Measurements from ENCODE around the gene NUPR1. TPM values are rescaled to one million over a fixed set of nuclear protein-coding genes. Genes with fewer than 3 reads are reported as not detected.

The NUPR1 gene
- total and polyA plus RNA-seq, 2 experiments from 2014 or later: not detected

DNA sequence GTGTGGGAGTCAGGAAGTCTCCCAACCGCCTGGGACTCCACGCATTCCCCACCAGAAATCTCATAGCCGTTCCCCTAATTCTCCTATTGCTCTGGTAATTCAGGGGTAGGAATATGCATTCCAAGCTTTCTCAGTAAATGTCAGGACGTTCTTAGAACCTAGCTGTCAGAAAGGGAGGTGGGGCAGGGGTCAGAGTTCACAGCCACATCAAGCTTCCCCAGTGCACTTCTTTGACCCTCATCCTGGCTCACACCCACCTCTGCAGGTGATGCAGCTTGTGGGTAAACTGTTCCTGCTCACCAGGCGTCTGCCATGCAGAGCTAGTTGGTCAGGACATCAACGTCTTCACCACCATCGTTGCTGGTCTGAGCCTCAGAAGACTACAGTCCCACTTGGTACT is 18.1 kb downstream of the NUPR1 start:
- DNase-seq (ENCODE audit: low read depth in 1 of 2, low spot score in 1 of 2): no peak
- Histone ChIP-seq H3K36me3 (no peaks in the 10 kb centered on the region), H3K27ac (no peak overlapping the region), H3K27me3 (no peaks in the 10 kb centered on the region), H3K9me3 (ENCODE audit: low read depth) (no peaks in the 10 kb centered on the region), H3K4me3 (no peak overlapping the region), H3K4me1 (ENCODE audit: low read depth) (no peaks in the 10 kb centered on the region)
- TF ChIP-seq CTCF (IDR thresholded peaks at IDR 0.05; ENCODE audit: low read depth, low read length): no peak

GRCh38 chr16:28514246-28514645 is 24.5 kb downstream of the NUPR1 start:
- H3K27ac ChIP-seq: no peak overlapping the region
- H3K9me3 ChIP-seq (ENCODE audit: low read depth): no peaks in the 10 kb centered on the region
- no peak for TF ChIP-seq CTCF (IDR thresholded peaks at IDR 0.05; ENCODE audit: low read depth, low read length)

DNA sequence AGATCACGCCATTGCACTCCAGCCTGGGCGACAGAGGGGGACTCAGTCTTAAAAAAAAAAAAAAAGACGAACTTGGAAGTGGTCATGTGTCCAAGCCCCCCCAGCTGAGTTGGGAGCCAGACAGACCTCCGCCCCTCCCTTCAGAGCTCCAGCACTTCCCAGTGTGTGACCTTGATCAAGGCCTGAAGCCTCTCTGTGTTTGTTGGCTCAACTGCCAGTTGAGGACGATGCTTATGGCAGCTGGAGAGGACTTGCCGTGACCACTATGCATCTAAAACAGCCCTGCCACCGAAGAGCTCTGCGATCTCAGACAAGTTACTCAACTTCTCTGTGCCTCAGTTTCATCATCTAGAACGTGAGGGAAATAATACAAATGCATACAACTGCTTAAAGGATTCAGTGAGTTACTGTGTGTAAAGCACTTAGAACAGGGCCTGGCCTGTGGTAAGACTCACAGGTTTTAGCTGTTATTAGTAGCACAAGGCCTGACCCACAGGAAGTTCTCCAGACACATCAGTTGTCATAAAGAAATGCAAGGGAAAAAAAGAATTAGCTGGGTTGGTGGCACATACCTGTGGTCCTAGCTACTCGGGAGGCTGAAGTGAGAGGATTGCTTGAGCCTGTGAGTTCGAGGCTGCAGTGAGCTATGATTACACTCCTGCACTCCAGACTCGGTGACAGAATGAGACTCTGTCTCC is 25.1 kb downstream of the NUPR1 start:
- Histone ChIP-seq H3K36me3 (no peaks in the 10 kb centered on the region), H3K27ac (no peak overlapping the region), H3K4me3 (no peak overlapping the region), H3K27me3 (no peaks in the 10 kb centered on the region), H3K4me1 (ENCODE audit: low read depth) (no peaks in the 10 kb centered on the region), H3K9me3 (ENCODE audit: low read depth) (no peaks in the 10 kb centered on the region)
- no peak for DNase-seq (ENCODE audit: low read depth in 1 of 2, low spot score in 1 of 2)
- no peak for TF ChIP-seq CTCF (IDR thresholded peaks at IDR 0.05; ENCODE audit: low read depth, low read length)

More at GRCh38 chr16:28514246-28514645, 24.5 kb downstream of the NUPR1 start:
- DNase-seq (ENCODE audit: low read depth in 1 of 2, low spot score in 1 of 2): no peak
- Histone ChIP-seq H3K36me3 (no peaks in the 10 kb centered on the region), H3K27me3 (no peaks in the 10 kb centered on the region), H3K4me1 (ENCODE audit: low read depth) (no peaks in the 10 kb centered on the region), H3K4me3 (no peak overlapping the region)

GRCh38 chr16:28511801-28512789 is 26.7 kb downstream of the NUPR1 start:
- H3K36me3 ChIP-seq: no peaks in the 10 kb centered on the region
- TF ChIP-seq CTCF (IDR thresholded peaks at IDR 0.05; ENCODE audit: low read depth, low read length): no peak
- H3K4me1 ChIP-seq (ENCODE audit: low read depth): no peaks in the 10 kb centered on the region
- H3K4me3 ChIP-seq: no peak overlapping the region
- no peaks in the 10 kb centered on the region for H3K9me3 ChIP-seq (ENCODE audit: low read depth)
- H3K27ac ChIP-seq: no peak overlapping the region
- H3K27me3 ChIP-seq: no peaks in the 10 kb centered on the region
- no peak for DNase-seq (ENCODE audit: low read depth in 1 of 2, low spot score in 1 of 2)

- TF ChIP-seq CTCF (IDR thresholded peaks at IDR 0.05; ENCODE audit: low read depth, low read length): no peak
- DNase-seq (ENCODE audit: low read depth in 1 of 2, low spot score in 1 of 2): no peak
Measured at GRCh38 chr16:28511031-28511430, 27.7 kb downstream of the NUPR1 start.

More at GRCh38 chr16:28511031-28511430, 27.7 kb downstream of the NUPR1 start:
- H3K27me3 ChIP-seq: peaks cover 2% of the 10 kb centered on the region
- H3K4me1 ChIP-seq (ENCODE audit: low read depth): no peaks in the 10 kb centered on the region
- H3K9me3 ChIP-seq (ENCODE audit: low read depth): no peaks in the 10 kb centered on the region
- no peak overlapping the region for H3K4me3 ChIP-seq
- H3K27ac ChIP-seq: no peak overlapping the region
- H3K36me3 ChIP-seq: no peaks in the 10 kb centered on the region
